Measurements from ENCODE around the gene AHDC1. TPM values are rescaled to one million over a fixed set of nuclear protein-coding genes. Genes with fewer than 3 reads are reported as not detected.

The AHDC1 gene
- total and polyA plus RNA-seq, 10 of the 15 experiments (the other 5 are each of a cell fraction or from before 2014, with no cell fraction given) = 0.21 to 13.0 (median 1.4) TPM

DNA sequence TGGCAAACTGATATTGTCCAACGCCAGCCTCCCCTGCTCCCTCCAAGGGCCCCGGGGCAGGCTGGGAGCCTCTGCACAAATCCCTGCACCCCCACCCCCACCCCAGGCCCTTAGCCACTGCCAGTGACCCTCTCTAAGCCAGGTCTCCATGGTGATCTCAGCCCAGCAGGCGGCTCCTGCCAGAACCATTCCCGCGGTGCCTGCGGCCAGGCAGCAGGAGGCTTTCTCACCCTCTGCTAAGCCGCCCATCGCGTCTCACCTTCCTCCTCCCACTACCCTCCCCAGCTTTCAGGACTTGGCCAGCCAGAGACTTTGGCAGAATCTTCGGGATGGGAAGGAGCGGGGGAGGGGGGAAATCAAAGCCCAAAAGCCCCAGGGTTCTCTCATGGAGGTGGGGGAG is 67.2 kb downstream of the AHDC1 start:
- SMC1A ChIA-PET (ENCODE audit: uncharacterized antibody, unreplicated experiment) = interaction anchor here (1.6 kb wide), 1 partner anchor 72 kb away, joined by 4 read pairs; no protein-coding TSS in a partner anchor

More for the DNA sequence above, 67.2 kb downstream of the AHDC1 start:
- ChIA-PET RAD21 (ENCODE audit: unreplicated experiment) (no interaction called here), CTCF (interaction anchor here (1.3 kb wide), 1 partner anchor 120 kb away, joined by 3 read pairs; no protein-coding TSS in a partner anchor), POLR2A (no interaction called here)
- DNase-seq (ENCODE audit: low read depth, low spot score) (no peak), FAIRE-seq (no peak), ATAC-seq (no peak)
- H2AFZ ChIP-seq (ENCODE audit: control insufficient read depth, low read depth, low read length) = no peak overlapping the region
- no peaks in the 10 kb centered on the region for H3K79me2 ChIP-seq (ENCODE audit: control insufficient read depth, insufficient read depth, low read length)
- H3K9me3 ChIP-seq (replicated peaks; ENCODE audit: control insufficient read depth, insufficient read depth, low read length) = no peaks in the 10 kb centered on the region
- no peak for TF ChIP-seq CBFB (IDR thresholded peaks at IDR 0.05; ENCODE audit: low read depth)
- TF ChIP-seq EP300 (IDR thresholded peaks at IDR 0.05; ENCODE audit: borderline replicate concordance in 1 of 2, control insufficient read depth in 1 of 2, low read depth in 2 of 2, low read length in 2 of 2) = no peak
- TF ChIP-seq POU2F2 (IDR thresholded peaks at IDR 0.05; ENCODE audit: borderline replicate concordance, low read depth, low read length) = no peak
- no peak for TF ChIP-seq TCF12 (IDR thresholded peaks at IDR 0.05; ENCODE audit: low read depth, low read length)
- TF ChIP-seq BMI1 (IDR thresholded peaks at IDR 0.05; ENCODE audit: borderline replicate concordance) = no peak
- no peak for TF ChIP-seq CBX5 (IDR thresholded peaks at IDR 0.05; ENCODE audit: low read depth)
- TF ChIP-seq ZNF384 (IDR thresholded peaks at IDR 0.05; ENCODE audit: borderline replicate concordance, low read depth, low read length) = no peak
- TF ChIP-seq, protein P1, sequence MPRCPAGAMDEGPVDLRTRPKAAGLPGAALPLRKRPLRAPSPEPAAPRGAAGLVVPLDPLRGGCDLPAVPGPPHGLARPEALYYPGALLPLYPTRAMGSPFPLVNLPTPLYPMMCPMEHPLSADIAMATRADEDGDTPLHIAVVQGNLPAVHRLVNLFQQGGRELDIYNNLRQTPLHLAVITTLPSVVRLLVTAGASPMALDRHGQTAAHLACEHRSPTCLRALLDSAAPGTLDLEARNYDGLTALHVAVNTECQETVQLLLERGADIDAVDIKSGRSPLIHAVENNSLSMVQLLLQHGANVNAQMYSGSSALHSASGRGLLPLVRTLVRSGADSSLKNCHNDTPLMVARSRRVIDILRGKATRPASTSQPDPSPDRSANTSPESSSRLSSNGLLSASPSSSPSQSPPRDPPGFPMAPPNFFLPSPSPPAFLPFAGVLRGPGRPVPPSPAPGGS (IDR thresholded peaks at IDR 0.05; ENCODE audit: borderline replicate concordance, insufficient read depth, low read depth, low read length, poor library complexity, severe bottlenecking) = no peak
- TF ChIP-seq HCFC1 (IDR thresholded peaks at IDR 0.05; ENCODE audit: low read length) = no peak
- TF ChIP-seq EGR1 (IDR thresholded peaks at IDR 0.05; ENCODE audit: borderline replicate concordance in 1 of 2, low read depth in 2 of 2, low read length in 2 of 2) = no peak
- H3K9ac ChIP-seq (ENCODE audit: control insufficient read depth, insufficient read depth, low read length) = no peak overlapping the region
- H3K4me3 ChIP-seq = no peak overlapping the region
- 76% methylated on average over 11 of the region's 11 CpGs for WGBS (ENCODE audit: insufficient coverage, insufficient replicate concordance, low lambda C conversion rate, missing lambda C conversion rate)
- H3K27me3 ChIP-seq (replicated peaks in 1 of 2; ENCODE audit: control insufficient read depth in 2 of 2, insufficient read depth in 2 of 2, low read length in 1 of 2) = no peaks in the 10 kb centered on the region
- no peak overlapping the region for H3K27ac ChIP-seq (ENCODE audit: control insufficient read depth, insufficient read depth)
- no TSS peak for BruUV-seq (replicated peaks)
- intact Hi-C loops (cut with micrococcal nuclease; ENCODE audit: unreplicated experiment) = no loop called here
- H3K36me3 ChIP-seq (ENCODE audit: control insufficient read depth in 2 of 2, insufficient read depth in 2 of 2, low read length in 1 of 2) = no peaks in the 10 kb centered on the region
- H3K4me1 ChIP-seq (ENCODE audit: control insufficient read depth, insufficient read depth, low read length) = no peaks in the 10 kb centered on the region
- in situ Hi-C loops (cut with MboI) = no loop called here
- H4K20me1 ChIP-seq (ENCODE audit: control insufficient read depth, insufficient read depth) = no peaks in the 10 kb centered on the region
- H3K4me2 ChIP-seq (ENCODE audit: control insufficient read depth, insufficient read depth) = no peak overlapping the region
